MV-4-11 (cell line): Measurements from ENCODE around the gene SPOCK1.

Experiments used
- DNase-seq: peaks from one replicate; lab custom pipeline; 2025; lab: John Stamatoyannopoulos, UW

The SPOCK1 gene

DNA sequence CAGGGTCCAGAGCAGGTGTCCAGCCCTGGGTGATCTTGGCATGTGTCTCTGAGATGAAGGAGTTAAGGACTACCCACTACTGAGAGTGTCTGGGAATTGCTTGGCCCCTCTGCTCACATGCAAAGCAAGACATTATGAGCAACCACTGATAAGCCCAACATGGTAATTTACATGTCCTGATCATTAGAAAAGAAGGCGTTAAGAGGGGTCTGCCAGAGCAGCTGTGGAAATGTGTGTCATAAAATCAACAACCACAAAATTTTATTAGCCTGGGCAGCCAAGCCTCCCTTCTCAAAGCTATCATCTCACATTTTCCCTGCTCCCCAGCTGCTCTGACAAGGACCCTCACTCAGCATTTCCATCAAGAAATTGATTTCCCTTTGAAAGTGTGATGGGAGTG lies 351.0 kb downstream of the SPOCK1 start:
- DNase-seq: no peak

DNA sequence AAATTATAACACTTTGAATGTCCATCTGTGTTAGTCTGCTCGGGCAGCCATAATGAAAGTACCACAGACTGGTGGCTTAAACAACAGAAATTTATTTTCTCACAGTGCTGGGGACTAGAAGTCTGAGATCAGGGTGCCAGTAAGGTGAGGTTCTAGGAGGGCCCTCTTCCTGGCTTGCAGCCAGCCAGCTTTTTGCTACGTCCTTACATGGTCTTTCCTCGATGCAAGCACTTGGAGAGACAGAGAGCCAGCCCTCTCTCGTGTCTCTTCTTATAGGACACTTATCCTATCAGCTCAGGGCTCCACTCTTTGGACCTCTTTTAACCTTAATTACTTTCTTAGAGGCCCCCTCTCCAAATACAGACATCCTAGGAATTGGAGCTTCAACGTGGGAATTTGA lies 351.8 kb downstream of the SPOCK1 start:
- DNase-seq: no peak

DNA sequence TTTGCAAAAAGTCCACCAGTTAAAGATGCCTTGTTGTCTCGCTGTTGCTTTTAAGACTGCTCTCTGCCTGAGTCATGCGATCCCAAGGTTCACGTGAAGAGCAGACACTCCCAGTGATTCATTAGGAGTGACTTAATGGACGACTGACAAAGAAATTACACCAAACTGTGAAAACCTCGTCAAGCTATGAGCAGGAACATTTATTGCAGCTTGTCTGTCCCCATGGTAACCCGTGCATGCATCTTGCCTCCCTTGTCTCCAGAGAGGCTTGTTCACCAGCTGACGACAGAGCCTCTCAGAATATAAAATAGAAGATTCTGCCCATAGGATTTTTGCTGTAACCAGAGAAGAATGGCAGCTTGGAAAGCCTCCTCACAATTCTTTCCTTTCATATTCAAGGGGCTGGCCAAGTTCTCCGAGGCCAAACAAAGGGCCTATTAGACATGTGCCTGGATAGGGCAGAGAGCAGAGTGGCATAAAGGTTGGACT lies 352.7 kb downstream of the SPOCK1 start:
- DNase-seq: no peak

GRCh38 chr5:137145721-137146120 lies 353.4 kb downstream of the SPOCK1 start:
- no peak for DNase-seq

- no peak for DNase-seq
Observed at GRCh38 chr5:137144656-137145055, 354.5 kb downstream of the SPOCK1 start.

DNA sequence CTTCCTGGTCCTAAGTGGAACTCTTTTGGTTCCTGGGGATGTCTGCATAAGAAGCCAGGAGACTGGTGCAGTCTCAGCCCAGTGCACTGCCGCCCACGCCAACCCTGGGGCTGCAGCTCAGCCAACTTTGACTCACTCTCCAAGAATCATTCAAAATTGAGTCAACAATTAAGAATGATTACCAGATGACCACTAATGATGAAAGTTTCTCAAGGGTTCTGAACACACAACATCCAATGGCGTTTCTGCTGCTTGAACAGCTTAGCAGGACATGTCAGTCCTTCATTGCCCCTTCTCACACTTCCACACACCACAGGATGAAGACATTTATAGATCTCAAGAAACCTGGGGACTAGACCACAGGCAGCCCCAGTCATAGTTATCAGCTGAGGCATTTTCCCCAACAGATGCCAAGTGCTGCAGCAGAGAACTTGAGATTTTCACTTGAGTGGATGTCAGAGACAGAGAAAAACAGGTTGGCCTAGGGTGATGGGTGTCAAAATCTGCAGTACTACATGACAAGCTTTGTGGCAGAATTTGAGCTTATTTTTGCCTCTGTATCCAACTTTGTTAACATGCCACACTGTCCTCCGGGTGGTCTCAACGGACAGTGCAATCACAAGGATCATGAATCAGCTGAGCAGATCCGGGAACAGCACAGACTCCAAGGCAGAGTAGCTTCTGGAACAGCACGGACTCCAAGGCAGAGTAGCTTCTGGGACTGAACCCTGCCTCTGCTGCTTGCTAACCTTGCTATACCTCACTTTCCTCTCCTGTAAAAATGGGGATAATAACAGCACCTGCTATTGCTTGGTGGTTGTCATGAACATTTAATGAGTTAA lies 356.1 kb downstream of the SPOCK1 start:
- DNase-seq: no peak

DNA sequence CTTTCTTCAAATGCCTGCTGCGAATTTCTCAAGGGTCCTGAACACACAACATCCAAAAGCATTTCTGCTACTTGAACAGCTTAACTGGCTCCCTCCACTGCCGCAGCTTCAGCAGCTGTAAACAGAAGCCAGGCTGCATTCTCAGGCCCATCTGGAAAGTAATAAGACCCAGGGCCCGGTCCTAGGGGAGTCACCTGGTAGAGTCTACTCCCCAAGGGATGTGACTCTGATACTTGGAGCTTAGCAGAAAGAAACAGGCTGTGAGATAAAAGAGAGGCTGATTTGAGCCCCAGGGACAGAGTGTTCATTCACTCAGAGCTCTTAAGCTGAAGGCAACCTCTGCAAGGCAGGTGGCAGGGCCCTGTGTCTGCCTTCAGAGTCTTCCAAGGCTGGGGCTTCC lies 356.8 kb downstream of the SPOCK1 start:
- no peak for DNase-seq

GRCh38 chr5:137141779-137142178 lies 357.3 kb downstream of the SPOCK1 start:
- DNase-seq: no peak

DNA sequence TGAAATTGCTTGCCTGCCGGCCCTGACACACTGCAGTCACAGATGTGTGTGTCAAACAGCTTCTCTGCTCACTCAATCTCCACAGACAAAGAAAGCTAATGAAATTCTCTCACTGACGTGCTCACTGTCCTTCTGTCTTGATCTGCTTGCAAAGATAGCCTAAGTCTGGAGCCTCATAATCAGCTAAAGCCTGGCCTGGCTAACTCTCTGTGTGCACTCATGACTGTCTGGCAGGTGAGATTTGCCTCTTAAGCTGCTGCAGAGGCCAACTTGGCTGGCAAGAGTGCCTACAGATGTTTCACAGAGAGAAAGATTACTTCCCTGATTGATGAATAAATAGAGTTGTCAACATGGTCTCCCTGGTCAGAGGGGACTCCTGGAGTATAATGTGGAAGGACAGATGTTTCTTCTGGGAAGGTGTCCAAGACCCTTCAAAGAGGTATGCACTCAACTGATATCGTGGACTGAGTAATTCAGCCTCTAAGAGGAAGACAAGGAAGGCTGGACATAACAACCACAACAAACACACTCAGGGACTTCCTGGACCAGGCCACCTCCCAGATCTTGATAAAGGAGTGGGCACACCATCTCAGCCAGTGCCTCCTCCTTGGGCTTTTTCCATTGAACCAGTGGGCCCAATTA lies 362.0 kb downstream of the SPOCK1 start:
- no peak for DNase-seq

- DNase-seq: no peak
Observed at GRCh38 chr5:137134920-137135532, 364.1 kb downstream of the SPOCK1 start.

- DNase-seq: no peak
Observed at GRCh38 chr5:137129886-137130680, 369.0 kb downstream of the SPOCK1 start.

DNA sequence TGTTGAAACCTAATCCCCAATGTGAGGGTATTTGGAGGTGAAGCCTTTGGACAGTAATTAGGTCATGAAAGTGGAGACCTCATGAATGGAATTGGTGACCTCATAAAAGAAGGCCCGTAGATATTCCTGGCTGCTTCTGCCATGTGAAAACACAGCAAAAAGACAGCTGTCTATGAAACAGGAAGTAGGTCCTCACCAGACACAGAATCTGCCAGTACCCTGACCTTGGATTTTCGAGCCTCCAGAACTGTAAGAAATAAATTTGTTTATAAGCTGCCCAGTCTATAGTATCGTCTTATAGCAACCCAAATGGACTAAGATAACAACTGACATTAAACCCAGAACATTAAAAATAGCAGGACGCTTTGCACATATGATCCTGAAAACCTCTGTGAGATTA lies 371.1 kb downstream of the SPOCK1 start:
- DNase-seq: peak; percentile 25

DNA sequence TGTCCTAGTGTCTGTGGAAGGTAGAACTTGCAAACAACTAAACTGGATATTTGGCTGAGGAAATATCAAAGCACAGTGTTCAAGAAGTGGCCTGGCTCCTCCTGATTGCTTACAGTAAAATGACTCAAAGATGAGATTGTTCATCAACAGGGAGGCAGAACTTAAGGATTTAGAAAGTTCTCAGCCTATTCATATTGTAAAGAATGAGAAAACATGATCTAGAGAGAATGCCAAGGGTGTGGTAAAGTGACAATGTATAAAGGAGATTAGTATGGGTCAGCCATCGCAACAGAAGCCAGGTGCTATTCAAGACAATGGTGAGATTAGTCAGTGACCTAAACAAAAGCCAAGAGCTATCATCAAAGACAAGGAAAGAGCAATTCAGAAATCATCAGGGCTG lies 372.3 kb downstream of the SPOCK1 start:
- no peak for DNase-seq

GRCh38 chr5:137122558-137122957 lies 376.6 kb downstream of the SPOCK1 start:
- no peak for DNase-seq

DNA sequence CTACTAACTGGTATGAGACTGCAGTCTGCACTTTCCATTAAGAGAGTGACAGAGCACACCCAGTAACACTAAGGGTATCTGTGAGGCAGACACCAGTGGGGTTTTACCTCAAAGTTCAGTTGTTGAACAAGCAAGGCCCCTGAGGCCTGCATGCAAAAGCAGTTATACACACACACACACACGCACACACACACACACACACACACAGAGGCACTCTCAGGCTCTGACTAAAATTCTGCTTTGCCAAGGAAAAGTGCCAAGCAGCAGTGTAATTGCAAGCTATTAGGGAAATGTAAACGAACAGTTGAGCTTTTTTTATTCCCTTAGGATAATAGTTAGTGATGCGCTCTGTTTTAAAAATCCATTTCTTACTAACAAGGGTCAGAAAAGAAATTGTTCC lies 377.1 kb downstream of the SPOCK1 start:
- no peak for DNase-seq

DNA sequence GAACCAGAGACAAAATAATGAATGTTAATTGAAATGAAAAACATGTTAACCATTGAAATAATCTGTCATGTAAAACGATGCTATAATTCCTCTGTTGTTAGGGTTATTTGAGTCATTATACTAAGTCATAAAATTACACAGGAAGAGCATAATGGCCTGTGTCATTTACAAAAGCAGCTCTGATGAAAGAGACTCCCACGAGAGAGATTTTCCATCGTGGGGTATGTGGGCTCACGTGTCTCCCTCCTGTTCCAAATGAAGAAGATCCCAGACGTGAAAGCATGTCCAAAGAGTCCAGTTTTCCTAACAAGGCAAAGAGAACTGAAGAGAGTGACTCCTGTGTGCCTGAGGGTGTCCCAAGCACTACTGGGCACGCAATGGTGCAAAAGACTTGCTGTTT lies 379.8 kb downstream of the SPOCK1 start:
- no peak for DNase-seq

DNA sequence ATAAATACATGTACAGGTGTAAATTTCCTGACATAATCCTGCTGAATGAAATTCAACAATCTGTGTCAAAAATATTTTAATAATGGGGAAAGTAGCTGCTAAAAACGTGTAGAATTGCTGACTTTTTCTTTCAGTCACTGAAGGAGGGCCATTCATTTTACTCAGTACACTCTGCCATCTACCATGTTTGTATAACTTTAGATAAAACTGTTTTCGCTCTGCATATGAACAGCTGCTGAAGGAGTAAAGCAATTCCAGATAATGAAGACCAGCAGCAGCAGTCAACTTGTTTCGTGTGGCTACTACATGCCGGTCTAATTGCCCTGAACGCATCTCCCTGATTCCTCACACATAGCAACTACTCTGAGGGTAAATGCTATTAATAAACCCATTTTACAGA lies 380.5 kb downstream of the SPOCK1 start:
- no peak for DNase-seq

DNA sequence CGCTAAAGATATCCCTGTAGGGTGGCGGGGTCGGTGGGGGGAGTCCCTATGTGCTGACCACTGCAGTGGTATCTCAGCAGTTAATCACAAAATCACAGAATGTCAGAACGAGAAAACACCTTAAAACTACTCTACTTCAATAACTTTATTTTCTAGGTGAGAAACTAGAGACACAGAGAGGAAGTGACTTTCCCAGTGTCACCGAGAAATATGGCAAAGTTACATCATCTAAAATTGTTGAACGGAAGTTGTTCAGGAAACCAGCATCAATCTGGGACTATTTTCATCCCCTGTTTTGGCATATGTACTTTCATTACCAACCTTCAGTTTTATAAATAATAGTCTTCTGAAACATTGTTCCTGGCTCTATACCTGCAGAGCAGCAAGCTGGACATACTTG lies 384.0 kb downstream of the SPOCK1 start:
- DNase-seq: peak; percentile 24

DNA sequence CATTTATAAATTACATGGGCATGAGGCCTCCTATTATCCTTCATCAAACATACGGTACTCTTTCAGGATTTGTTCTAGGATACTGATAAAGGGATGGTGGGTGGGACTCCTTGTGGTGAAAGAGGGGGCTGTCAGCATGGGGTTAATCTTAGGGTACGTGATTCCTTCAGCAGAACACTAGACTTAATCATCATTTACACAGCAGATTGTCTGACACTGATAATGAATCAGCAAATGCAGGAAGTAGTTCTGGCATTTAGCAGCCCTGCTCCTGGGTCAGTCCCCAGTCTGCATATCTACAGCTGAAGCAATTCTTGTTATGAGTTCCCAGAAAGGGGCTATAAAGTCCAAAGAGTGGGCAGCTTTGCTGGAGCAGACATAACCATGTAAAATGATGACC lies 384.6 kb downstream of the SPOCK1 start:
- no peak for DNase-seq

DNA sequence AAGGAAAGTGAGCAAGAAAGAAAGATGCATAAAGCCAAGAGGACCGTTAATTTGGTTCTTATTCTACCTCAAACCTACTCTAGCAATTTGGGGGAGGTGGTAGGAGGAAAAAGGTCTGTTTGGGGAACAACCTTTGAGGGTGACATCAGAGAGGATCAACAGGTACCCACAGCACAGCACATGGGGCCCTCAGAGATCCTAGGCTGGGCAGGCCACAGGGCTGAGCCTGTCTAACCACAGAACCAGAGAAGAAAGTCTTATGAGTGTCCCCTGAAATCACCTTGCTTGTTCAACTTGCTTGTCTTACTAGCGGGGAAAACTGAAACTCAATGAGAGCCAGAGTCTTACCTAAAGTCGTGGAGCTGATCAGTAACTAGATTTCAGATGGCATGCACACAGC lies 385.2 kb downstream of the SPOCK1 start:
- no peak for DNase-seq

- no peak for DNase-seq
Observed at GRCh38 chr5:137113161-137113560, 386.0 kb downstream of the SPOCK1 start.

- no peak for DNase-seq
Observed at GRCh38 chr5:137105351-137106035, 393.6 kb downstream of the SPOCK1 start.
